HG03521 (cell line): Measurements from ENCODE around the gene NSMF.
"Not testable (repeated sequence)": the region's sequence is repeated elsewhere in the genome, so short reads cannot be mapped to it uniquely, and the experiment has no call there.

Experiments used
- ATAC-seq: cut with Tn5 transposase; IDR thresholded peaks from one replicate; pipeline ENCODE4 v1.9.1; 2021; ENCODE audit warnings: mild to moderate bottlenecking, moderate library complexity; ENCODE audit not compliant: unreplicated experiment

The NSMF gene

DNA sequence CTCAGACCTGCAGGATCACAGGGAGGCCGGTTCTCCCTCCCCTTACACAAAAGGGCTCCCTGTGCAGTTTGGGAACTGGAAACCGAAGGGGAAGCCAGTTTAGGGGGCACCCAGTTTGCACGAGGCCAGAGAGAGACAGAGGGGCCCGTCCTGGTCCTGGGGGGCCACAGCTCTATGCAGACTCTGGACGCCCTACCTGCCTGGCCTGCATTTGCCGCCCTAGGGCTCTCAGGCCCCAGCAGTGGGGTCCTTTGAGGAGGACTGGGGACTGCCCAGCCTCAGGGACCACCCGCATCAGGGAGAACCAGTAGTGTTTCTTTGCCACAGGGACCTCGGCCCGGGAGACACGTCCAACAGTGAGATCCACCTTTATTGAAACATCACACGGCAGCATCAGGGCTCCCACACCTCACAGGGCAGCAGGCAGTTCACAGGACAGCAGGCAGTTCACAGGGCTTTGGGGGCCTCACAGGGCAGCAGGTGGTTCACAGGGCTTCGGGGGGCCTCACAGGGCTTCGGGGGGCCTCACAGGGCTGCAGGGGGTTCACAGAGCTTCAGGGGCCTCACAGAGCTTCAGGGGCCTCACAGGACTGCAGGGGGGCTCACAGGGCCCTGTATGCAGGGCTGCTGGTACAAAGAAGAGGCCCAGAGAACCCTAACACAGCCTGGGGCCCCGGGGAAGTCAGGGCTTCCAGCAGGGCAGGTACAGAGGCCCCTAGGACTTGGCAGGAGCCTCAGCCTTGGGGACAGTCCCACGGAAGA, 648 bp upstream of the NSMF start:
- ATAC-seq: no peak

DNA sequence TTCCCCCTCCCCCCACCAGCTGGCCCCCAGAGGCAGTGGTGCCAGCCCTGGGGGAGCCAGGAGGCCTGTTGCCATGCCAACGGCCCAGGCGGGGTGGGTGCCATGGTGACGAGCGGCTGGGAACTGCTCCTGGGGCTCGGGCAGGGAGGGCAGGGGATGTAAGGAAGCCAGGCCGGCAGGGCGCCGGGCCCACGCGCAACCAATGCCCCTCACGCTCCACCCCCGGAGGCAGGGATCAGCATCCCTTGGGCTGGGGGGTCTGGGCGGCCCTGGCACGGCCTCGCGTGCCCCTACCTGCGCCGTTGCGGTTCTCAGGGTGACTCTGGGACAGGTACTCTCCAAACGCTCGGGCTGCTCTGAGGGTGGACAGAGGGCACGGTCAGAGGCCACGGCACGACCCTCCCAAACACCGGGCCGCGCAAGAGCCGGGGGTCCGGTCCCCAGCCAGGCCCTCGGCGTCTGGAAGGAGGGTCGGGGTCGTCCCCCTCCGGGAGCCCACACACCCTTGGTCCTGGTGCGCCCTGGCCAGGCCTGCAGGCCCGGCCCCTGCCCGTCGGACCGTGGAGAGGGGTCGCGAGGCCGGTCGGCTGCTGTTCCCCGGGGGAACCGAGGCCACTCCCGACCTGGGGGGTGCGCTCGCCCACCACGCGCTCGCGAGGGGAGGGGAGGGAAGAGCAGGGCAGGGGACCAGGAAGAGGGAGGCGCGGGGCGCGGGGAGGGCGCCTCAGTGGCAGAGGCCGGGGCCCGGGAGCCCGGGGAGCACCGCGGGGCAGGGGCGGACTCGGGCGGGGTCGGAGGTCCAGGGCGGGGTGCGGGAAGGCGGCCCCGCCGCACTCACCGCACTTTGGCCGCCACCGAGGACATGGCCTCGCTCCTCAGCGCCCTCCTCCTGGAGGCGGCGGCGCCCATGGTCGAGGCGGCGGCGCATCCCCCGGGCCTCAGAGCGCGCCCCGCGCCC, 661 bp downstream of the NSMF start:
- peak; percentile 3 for ATAC-seq

DNA sequence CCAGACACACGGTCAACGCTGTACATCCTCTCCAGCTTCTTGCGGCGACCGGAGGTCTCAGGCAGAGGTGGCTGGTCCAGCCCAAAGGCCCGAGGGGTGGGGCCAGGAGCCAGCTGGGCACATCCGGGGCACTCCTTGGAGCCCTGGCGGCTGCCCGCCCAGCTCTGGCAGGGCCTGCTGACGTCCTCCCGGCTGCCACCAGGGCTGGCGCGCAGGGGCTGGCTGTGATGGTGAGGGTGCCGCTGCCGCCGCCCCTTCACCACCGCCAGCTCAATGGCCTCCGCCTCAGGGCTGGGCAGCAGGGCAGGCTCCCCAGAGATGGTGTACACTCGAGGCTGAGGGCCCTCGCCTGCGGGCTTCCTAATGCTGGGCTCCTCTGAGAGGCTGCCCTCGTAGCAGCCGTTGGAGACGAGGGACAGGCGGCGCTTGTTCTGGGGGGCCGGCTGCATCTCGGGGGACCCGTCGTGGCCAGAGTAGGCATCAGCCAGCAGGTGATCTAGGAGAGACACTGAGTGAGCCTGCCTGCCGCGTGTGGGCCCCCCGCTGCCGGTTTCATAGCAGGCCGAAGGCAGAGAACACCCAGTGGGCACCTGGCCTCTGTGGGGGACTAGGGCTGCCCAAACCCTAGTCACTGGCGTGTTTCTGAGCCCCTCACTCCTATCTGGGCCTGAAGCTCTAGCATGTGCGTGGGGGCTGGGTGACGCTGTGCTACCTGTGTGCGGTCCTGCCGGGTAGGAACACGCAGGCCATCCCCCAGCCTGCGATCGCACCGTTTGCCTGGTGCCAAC, 1.5 kb downstream of the NSMF start:
- no peak for ATAC-seq

DNA sequence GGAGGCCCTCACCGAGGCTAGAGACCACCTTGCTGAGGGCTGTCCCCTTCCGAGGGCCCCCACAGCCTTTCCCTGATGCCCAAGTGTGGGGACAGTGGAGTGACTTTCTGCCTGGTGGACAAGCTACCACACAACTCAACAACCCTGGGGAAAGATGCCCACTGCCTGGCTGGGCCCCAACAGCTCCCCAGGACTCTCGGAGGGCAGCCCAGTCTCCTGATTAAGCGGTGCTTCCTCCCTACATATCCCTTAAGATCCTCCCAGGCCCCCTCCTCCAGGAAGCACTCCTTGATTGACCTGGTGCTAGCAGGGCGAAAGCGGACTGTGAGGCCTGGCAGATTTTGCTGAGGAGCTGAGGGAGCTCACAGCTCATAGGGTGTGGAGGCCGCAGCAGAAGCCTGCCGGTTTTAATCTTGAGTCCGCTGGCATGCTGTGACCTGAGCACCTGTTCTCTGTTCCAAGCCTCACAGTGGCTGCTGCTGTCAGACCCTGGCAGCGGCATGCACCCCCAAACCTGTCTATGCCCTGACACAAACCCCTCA, 2.2 kb downstream of the NSMF start:
- no peak for ATAC-seq

DNA sequence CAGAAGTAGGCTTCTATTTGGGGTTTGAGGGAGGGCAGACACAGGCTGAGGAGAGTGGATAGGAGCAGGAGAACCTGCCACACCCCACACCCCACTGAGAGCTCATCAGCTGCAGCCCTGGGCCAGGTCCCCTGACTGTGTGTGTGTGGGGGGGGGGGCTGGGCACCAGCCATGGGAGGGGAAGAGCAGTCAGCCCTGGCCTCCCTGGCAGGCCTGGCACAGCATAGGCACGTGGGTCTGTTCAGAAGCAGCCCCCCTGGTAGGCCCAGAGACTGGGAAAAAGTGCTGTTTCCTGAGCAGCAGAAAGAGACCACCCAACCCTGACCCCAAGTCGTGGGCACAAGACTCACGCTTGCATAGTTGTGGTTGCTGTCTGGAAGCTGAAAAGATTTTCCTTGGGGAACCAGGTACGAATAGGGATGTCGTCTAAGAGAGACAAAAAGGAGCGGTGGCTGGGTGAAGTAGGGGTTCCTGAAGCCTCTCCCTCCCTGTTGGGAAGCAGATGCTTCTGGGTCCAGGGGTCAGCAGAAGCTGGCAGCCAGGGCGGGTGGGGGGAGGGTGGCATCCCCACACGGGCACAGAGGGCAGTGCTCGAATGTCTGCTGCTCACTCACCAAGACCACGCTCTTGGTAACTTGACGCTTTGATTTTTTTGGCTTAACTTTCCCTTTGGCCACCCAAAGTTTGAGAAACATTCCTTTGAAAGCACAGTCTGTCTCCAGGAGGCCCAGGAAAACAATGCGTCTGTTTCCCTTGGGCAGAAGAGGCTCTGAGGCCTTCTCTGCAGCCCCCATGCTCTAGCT, 2.9 kb downstream of the NSMF start:
- ATAC-seq: no peak

DNA sequence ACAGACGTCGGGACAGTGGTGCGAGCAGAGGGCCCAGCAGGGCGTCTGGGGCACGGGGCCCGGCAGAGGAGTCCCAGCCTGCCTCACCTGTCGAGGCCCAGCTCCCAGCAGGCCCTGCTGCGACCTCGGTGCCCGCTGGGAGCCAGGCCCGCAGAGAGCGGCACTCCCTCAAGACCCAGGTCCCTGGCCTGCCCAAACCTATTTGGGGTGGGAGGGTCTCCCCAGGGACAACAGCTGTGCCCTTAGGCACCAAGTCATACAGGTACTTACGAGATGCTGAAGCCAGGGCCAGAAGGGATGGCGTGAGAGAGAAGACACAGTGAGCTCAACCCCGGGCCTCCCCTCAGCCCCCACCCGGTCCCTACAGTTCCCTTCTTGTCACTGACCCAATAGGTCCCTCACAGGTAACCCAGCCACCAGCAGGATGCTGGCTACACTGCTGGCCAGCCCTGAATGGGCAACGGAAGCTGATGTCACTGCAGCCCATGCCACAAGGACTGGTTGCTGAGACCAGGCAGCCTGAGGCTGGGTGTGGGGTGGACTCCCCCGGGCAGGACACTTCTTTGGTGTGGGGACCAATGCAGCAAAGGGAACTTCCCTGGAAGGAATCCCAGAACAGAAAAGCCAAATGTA, 3.7 kb downstream of the NSMF start:
- no peak for ATAC-seq

DNA sequence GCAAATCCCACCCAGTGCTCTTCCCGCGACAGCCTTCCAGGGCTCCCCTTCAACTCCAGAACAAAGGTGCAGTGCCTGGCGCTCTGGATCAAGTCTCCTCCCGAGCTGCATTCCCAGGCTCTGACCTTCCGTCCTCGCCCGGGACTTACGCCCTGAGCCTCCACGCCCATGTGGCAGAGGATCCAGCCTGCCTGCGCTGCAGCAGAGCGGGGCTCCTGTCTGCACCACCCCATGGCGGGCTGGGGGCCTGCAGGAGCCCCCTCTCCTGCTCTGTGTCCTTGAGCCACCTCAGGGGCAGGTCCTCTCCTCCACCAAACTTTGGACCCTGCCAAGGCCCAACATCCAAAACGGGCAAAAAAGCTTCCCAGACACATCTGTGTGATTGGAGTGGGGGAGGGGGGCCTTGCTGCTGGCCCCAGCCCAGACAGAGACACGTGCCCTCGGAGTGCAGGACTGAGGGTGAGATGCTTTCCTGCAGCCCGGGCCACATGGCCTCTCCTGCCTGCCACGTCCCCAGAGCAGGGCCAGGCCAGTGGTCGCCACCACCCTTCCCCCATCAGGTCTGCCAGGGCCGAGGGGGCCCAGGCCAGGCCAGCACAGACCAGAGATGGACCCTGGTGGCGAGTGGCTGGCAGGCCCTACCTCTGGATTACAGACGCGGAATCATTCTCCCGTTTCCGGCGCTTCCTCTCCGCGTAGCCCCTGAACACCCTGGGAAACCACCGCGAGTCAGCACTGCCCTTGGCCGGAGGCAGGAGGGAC, 4.4 kb downstream of the NSMF start:
- no peak for ATAC-seq

DNA sequence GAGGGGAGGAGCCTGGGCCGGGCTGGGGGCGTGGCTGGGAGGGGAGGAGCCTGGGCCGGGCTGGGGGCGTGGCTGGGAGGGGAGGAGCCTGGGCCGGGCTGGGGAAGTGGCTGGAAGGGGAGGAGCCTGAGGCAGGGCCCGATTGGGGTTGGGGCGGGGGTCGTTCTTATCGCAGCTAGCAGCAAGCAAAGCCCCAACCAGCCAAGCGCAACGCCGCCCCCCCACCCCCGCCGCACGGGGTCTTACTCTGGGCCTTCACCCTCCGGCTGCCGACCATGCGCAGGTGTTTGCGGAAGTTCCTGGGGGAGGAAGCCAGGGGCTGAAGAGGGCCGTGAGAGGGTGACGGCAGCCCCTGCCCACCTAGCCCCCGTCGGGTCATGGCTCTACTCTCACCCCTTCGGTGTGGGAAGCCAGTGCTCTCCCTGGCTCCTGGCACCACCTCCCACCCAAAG, 5.0 kb downstream of the NSMF start:
- ATAC-seq: peak; percentile 30

DNA sequence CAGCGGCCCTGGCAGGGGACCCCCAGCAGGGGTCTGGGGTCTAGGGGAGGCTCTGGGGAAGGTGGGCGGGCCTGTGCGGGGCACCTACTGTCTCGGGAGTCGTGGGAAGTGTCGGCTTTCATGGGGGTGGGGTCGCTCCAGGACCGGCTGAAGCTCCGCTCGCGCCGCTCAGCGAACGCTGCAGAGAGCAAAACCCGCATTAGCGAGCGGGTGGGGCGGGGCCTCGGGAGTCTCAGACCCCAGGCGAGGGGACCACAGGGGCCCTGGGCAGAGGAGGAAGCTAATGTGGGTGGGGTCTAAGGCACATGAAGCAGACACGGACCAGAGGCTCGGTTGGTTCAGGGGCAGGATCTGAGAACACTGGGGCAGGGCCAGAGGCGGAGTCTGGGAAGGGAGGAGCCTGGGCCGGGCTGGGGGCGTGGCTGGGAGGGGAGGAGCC, 5.5 kb downstream of the NSMF start:
- peak; percentile 43 for ATAC-seq

DNA sequence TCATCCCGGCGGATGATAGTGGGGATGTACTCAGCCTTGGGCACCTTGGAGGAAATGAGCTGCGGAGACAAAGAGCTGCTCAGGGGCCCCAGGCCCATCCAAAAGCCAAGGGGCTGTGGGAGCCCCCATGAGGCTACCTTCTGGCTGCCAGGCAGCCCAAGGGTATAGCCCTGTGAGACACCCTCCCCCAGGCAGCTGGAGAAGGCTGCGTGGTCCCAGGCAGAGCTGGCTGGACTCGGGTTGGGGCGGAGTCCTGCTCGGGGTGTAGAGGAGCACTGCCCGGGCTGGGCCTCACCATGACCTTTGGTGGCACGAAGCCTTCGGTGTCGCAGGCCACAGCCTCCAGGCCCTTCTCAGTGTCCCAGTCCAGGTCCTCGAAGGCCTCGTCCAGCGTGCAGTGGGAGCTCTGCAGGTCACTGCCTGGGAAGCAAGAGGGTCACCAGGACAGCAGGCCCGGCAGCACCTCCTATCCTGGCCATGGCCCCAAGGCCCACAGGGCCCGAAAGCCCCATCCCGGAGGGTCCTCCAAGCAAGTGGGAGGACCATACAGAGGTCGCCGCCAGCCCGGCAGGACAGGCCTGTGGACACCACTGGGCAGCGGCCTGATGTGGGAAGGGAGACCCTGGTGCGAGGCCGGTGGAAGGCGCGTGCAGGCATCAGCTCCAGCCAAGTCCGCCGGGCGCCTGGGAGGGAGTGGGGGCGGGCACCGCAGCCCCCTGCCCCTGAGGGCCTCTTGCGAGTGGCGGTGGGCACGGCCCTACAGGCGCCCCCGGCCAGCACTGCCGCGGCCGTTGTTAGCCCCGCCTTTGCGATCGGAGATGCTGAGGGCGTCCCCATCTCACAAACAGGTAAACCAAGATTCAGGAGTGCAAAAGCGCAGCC, 6.1 kb downstream of the NSMF start:
- ATAC-seq: no peak

DNA sequence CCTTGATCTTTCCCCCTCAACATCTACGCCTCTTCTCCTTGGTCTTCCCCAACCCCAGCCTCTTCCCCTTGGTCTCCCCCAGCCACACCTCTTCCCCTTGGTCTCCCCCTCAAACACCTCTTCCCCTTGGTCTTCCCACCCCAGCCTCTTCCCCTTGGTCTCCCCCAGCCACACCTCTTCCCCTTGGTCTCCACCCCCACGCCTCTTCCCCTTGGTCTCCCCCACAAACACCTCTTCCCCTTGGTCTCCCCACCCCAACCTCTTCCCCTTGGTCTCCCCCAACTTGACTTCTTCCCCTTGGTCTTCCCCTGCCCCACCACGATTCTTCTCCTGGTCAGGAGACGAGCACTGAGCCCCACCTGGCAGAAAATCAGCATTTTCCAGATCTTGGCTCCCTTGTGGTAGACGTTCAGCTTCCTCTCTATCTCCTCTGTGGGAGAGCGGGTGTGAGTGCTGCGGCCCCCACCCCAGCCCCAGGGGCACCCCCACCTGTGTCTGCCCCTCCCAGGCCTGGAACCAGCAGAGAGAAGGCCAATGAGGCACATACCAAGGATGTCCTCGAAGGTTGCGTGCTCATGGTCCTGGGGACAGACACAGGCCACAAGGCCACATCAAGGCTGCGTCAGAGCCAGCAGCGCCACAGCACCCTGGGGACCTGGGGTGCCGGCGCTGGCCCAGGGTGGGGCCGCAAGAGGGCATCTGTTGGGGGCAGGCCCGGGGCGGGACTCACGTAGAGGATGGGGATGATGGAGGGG, 7.0 kb downstream of the NSMF start:
- no peak for ATAC-seq

DNA sequence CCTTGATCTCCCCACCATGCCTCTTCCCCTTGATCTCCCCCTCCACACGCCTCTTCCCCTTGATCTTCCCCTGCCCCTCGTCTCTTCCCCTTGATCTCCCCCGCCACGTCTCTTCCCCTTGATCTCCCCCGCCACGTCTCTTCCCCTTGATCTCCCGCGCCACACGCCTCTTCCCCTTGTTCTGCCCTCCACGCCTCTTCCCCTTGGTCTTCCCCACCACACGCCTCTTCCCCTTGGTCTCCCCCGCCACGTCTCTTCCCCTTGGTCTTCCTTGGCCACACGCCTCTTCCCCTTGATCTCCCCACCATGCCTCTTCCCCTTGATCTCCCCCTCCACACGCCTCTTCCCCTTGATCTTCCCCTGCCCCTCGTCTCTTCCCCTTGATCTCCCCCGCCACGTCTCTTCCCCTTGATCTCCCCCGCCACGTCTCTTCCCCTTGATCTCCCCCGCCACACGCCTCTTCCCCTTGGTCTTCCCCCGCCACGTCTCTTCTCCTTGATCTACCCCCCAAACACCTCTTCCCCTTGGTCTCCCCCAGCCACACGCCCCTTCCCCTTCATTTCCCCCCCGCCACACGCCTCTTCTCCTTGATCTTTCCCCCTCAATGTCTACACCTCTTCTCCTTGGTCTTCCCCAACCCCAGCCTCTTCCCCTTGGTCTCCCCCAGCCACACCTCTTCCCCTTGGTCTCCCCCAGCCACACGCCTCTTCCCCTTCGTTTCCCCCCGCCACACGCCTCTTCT, 7.7 kb downstream of the NSMF start:
- not testable (repeated sequence) for ATAC-seq

DNA sequence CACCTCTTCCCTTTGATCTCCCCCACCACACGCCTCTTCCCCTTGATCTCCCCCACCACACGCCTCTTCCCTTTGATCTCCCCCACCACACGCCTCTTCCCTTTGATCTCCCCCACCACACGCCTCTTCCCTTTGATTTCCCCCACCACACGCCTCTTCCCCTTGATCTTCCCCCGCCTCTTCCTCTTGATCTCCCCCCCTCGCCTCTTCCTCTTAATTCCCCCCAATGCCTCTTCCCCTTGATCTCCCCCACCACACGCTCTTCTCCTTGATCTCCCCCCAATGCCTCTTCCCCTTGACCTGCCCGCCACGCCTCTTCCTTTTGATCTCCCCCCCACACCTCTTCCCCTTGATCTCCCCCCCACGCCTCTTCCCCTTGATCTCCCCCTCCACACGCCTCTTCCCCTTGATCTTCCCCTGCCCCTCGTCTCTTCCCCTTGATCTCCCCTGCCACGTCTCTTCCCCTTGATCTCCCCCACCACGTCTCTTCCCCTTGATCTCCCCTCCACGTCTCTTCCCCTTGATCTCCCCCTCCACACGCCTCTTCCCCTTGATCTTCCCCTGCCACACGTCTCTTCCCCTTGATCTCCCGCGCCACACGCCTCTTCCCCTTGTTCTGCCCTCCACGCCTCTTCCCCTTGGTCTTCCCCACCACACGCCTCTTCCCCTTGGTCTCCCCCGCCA, 8.5 kb downstream of the NSMF start:
- ATAC-seq: not testable (repeated sequence)

DNA sequence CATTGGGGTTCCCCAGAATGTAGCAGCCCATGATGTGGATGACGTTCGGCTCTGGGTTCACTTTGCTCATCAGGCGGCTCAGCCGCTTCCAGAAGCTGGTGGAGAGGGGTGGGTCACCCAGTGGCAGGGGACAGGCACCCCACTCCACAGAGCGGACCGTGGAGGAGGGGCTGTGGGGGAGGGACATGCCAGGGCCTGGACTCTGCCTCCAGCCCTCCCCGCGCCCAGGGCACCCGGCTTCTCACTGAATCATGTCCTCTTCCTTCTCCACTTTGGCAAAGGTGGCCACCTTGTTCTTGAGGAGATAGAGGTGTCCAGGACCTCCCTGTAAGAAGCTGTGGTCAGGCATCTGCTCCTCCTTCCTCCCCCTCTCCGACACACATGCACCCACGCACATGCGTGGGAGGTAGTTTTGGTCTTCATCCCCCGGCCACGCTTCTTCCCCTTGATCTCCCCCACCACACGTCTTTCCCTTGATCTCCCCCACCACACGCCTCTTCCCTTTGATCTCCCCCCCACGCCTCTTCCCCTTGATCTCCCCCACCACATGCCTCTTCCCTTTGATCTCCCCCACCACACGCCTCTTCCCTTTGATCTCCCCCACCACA, 9.1 kb downstream of the NSMF start:
- ATAC-seq: no peak

DNA sequence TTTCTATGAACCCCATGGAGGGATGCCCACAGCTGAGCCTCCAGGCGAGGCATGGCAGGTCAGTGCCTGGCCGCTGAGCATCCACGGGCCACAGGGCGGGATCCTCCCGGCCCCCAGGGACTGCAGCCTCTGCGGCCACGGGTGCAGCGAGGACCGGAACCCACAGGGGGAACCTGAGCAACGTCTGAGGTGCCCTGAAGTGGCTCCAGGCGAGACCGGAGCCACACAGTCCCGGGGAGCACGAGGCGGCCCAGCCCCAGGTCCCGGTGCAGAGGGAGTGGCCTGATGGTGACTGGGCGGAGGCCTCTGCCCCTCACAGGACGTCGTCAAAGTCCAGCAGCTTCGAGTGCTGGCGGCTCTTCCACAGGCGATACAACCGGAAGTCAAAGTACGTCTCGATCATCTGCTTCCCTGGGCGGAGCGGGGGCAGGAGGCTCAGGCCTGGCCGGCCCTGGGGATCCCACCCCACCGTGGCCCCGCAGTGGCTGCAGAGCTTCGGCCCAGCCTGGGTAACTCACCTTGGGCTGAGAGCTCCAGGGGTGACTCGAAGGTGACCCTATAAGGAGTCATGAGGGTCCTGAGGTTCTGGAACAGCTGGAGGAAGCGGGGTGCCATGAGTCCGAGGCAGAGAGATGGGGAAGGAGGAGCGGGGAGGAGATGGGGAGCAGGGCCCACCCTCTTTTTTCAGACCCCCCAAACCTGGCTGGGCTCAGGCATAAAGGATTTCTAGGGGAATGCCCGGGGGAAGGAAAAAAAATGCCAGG, 9.9 kb downstream of the NSMF start:
- no peak for ATAC-seq
